Activated naive CD8-positive, alpha-beta T cell treated with anti-CD3 and anti-CD28 coated beads for 36 hours (primary cell): ENCODE results near the gene GAB3. TPM values are rescaled to one million over a fixed set of nuclear protein-coding genes. Genes with fewer than 3 reads are reported as not detected.

Experiments used
- DNase-seq: peaks from one replicate; pipeline ENCODE4 v3.0.0; 2021
- H3K27ac Mint-ChIP-seq: one replicate; pipeline ENCODE4 v1.8.0; 2022; ENCODE audit warnings: mild to moderate bottlenecking, moderate library complexity, mixed read lengths
- H3K27me3 Mint-ChIP-seq: one replicate; pipeline ENCODE4 v1.8.0; 2022; ENCODE audit warnings: mild to moderate bottlenecking, mixed read lengths
- H3K36me3 Mint-ChIP-seq: one replicate; pipeline ENCODE4 v1.8.0; 2021; ENCODE audit warnings: mild to moderate bottlenecking, mixed read lengths
- H3K4me1 Mint-ChIP-seq: one replicate; pipeline ENCODE4 v1.8.0; 2021; ENCODE audit warnings: mixed read lengths
- H3K4me3 Mint-ChIP-seq: one replicate; pipeline ENCODE4 v1.8.0; 2022; ENCODE audit warnings: mild to moderate bottlenecking, moderate library complexity, mixed read lengths
- H3K9me3 Mint-ChIP-seq: one replicate; pipeline ENCODE4 v1.8.0; 2022; ENCODE audit warnings: mixed read lengths
- total RNA-seq, 2 experiments: library from RNA; stranded (reverse); gene quantifications; one replicate each; pipeline ENCODE4 v1.2.3, GENCODE V29; 2021

GAB3 gene
- total RNA-seq = 1 to 10 TPM; 2.5 to 3.4 TPM

GRCh38 chrX:154750301-154751202 lies at the start of gene GAB3:
Gene GAB3 (minus strand): TSS chrX:154751077. CDS start chrX:154751025, 52 bp downstream.
- Mint-ChIP-seq H3K27ac (peak within 1 kb of the TSS; percentile 42), H3K36me3 (no peaks in the 10 kb centered on the region), H3K4me1 (peaks cover 7% of the 10 kb centered on the region), H3K27me3 (no peaks in the 10 kb centered on the region), H3K9me3 (no peaks in the 10 kb centered on the region), H3K4me3 (peak within 1 kb of the TSS; percentile 75)
- DNase-seq = peak; percentile 57

DNA sequence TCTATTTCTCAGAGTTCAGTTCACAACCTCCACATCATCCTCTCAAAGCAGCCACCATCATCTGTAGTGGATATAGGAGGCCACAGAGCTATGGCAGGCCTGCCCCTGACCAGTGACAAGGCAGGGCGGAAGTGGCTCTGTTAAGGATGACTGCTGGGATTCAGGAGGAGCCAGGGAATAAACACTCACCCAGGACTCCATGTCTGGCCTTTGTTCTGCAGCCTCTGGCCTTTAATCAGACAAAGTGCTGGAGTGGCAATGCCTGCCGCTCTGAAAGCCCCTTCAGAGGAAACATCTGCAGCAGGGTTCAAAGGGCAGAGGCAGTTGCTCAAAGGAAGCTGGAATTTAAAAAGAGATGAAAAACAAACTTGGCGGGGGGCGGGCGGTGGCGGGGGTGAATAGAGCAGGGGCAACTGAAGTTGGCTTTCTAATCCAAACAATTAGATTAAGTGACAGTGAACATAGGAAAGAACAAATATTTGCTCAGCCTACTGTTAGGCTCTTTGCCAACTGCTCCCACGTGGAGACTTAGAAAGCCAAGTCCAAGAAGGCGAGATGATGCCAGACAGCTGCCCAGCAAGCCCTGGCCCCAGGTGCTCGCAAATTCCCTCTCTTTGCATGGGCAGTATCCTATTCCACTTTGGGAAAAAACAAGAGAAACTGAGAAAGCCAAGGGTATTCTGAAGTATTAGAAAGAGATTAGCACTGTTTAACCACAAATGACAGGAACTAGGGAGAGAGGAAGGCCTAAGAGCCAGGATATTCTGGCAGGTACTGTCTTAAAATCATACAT lies 48.9 kb upstream of the GAB3 start:
- DNase-seq = no peak
- Mint-ChIP-seq H3K4me3 (peak overlapping the region; percentile 37), H3K27ac (peak overlapping the region; percentile 83), H3K27me3 (no peaks in the 10 kb centered on the region), H3K9me3 (no peaks in the 10 kb centered on the region), H3K4me1 (peaks cover 50% of the 10 kb centered on the region), H3K36me3 (no peaks in the 10 kb centered on the region)

GRCh38 chrX:154797006-154797405 lies 46.1 kb upstream of the GAB3 start:
- no peaks in the 10 kb centered on the region for H3K36me3 Mint-ChIP-seq
- H3K4me3 Mint-ChIP-seq = no peak overlapping the region
- H3K9me3 Mint-ChIP-seq = no peaks in the 10 kb centered on the region
- no peak for DNase-seq
- peaks cover 36% of the 10 kb centered on the region for H3K4me1 Mint-ChIP-seq
- no peak overlapping the region for H3K27ac Mint-ChIP-seq
- H3K27me3 Mint-ChIP-seq = no peaks in the 10 kb centered on the region

- Mint-ChIP-seq H3K4me1 (peaks cover 24% of the 10 kb centered on the region), H3K27ac (no peak overlapping the region), H3K4me3 (no peak overlapping the region), H3K36me3 (no peaks in the 10 kb centered on the region), H3K27me3 (no peaks in the 10 kb centered on the region), H3K9me3 (no peaks in the 10 kb centered on the region)
- no peak for DNase-seq
These were observed 44.1 kb upstream of the GAB3 start for GRCh38 chrX:154795016-154795415.

DNA sequence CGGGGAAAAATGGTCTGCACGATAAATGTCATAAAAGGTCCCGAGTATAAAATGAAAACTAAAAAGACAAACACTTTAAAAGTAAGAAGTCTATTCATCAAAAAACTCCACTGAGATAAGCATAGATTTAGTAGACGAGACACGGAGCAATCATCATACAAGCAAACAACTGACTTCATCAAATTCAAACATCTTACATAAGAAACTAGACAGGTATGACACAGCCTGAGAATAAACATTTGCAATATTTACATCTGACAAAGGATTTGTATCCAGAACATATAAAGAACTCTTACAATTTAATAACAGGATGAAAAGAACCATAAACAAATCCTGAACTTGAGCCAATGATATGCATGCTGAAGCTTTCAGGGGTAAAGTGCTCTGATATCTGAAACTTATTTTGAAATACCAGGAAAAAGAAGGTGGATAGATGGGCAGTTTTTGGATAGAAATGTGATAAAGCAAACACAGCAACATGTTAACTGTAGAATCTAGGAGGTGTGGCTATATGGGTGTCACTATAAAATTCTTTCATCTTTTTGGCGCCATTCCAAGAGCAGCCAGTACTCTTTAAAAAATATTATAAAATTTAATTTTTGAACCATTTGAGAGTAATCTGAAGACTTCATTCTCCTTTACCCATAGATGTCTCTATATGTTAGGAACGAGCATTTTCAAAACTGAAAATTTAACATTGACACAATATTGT lies 42.4 kb upstream of the GAB3 start:
- no peaks in the 10 kb centered on the region for H3K9me3 Mint-ChIP-seq
- peaks cover 12% of the 10 kb centered on the region for H3K4me1 Mint-ChIP-seq
- no peak for DNase-seq
- peaks cover 2% of the 10 kb centered on the region for H3K36me3 Mint-ChIP-seq
- no peak overlapping the region for H3K27ac Mint-ChIP-seq
- H3K4me3 Mint-ChIP-seq = no peak overlapping the region
- no peaks in the 10 kb centered on the region for H3K27me3 Mint-ChIP-seq

- Mint-ChIP-seq H3K9me3 (no peaks in the 10 kb centered on the region), H3K36me3 (peaks cover 2% of the 10 kb centered on the region), H3K4me1 (peaks cover 10% of the 10 kb centered on the region), H3K27ac (no peak overlapping the region), H3K27me3 (no peaks in the 10 kb centered on the region), H3K4me3 (no peak overlapping the region)
- peak; percentile 17 for DNase-seq
These were observed 41.1 kb upstream of the GAB3 start for GRCh38 chrX:154791939-154792338.

DNA sequence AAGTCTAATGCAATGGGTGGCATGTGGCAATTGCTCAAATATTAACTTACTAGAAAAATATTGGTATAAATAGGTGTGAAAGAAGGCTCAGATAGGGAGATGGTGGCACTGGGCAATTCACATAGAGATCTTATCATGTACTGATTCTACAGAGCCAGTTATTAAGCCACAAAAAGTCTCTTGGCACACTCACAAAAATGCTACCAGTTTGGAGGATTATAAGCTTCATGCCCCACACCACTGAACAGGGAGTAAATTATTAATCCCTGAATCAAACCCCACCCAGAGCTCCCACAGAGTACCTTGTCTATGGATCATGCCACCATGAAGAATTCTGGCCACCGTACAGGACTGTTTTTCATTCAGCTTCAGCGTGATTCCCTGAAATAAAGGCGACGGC lies 40.6 kb upstream of the GAB3 start:
- H3K9me3 Mint-ChIP-seq = no peaks in the 10 kb centered on the region
- H3K27me3 Mint-ChIP-seq = no peaks in the 10 kb centered on the region
- H3K4me3 Mint-ChIP-seq = no peak overlapping the region
- H3K36me3 Mint-ChIP-seq = peaks cover 2% of the 10 kb centered on the region
- no peak for DNase-seq
- H3K27ac Mint-ChIP-seq = no peak overlapping the region
- H3K4me1 Mint-ChIP-seq = peaks cover 7% of the 10 kb centered on the region

DNA sequence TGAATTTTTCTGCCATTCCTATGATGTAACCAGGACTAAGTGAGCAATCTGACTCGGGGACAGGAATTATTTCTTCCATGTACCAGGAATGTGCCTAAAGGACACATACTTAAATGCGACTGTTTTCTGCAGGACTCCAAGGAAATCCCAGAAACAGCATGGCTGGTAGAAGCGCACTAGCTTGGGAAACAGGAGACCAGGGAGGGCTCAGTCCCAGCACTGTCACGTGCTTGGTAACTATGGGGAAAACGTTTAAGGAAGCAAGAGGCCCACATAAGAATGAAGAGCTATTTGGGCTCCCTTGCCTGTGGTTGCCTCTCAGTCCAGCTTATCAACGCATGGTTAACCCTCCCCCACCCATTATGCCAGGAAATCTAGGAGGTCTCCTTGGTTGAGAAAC lies 34.8 kb upstream of the GAB3 start:
- H3K9me3 Mint-ChIP-seq = no peaks in the 10 kb centered on the region
- peaks cover 7% of the 10 kb centered on the region for H3K36me3 Mint-ChIP-seq
- no peak overlapping the region for H3K27ac Mint-ChIP-seq
- DNase-seq = no peak
- no peaks in the 10 kb centered on the region for H3K27me3 Mint-ChIP-seq
- H3K4me3 Mint-ChIP-seq = no peak overlapping the region
- peaks cover 15% of the 10 kb centered on the region for H3K4me1 Mint-ChIP-seq

DNA sequence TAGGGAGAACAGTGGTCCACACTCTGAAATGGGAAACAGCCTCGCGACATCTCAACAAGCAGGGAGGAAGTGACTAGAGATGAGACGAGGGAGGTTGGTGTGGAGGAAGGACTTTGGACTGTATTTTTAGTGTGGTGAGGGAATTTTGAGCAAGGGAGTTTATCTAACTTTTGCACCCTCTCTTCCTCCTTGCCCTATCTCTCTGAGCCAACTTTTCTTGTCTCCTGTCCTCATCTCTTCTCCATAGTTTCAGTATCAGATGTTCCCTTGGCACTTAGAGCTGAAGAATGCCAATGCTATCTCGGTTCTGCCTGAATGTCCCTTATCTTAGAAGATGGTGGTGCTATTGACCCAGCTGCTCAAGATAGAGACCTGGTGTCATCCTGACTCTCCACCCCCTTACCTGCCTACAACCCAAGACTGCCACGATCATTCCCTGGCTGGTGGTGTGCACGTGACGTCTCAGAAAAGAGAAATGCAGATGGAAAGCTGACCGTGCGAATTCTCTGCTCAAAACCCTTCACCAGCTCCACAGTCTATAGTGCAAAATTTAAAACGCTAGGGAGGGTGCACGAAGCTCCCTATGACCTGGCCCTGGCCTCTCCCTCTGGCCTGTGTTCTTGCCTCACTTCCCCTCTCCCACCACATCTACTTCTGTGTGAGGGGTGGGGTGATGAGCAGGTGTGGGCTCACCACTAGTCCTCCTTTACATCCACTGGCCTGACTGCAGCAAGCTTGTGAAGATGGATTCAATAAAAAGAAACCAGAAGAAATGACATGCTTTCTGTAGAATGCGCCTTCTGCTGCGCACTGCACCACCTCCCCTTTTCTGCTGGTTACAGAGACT lies 33.5 kb upstream of the GAB3 start:
- H3K9me3 Mint-ChIP-seq = no peaks in the 10 kb centered on the region
- H3K4me3 Mint-ChIP-seq = peak overlapping the region; percentile 53
- no peak for DNase-seq
- no peak overlapping the region for H3K27ac Mint-ChIP-seq
- peaks cover 15% of the 10 kb centered on the region for H3K4me1 Mint-ChIP-seq
- peaks cover 7% of the 10 kb centered on the region for H3K36me3 Mint-ChIP-seq
- H3K27me3 Mint-ChIP-seq = no peaks in the 10 kb centered on the region

DNA sequence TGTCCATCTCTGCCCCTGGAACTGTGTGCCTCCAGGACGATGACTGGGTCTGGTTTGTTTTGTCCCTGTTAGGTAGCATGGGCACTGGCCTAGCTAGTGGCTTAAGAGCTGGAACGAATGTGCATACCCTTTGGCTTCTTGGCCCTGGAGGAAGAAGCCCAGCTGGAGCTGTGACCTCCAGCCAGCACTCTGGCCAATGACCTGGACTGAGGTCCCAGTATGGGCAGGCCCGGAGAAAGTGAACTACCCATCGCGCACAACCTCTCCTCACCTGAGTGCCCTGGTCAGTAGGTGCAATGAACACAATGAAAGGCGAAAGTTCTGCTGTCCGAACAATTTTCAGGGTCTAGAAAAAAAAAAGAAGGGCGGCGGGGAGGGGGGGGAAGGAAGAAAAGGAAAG lies 30.1 kb upstream of the GAB3 start:
- H3K4me3 Mint-ChIP-seq = no peak overlapping the region
- H3K4me1 Mint-ChIP-seq = peaks cover 17% of the 10 kb centered on the region
- no peaks in the 10 kb centered on the region for H3K9me3 Mint-ChIP-seq
- DNase-seq = no peak
- no peak overlapping the region for H3K27ac Mint-ChIP-seq
- H3K36me3 Mint-ChIP-seq = peaks cover 17% of the 10 kb centered on the region
- H3K27me3 Mint-ChIP-seq = no peaks in the 10 kb centered on the region

GRCh38 chrX:154779261-154779660 lies 28.4 kb upstream of the GAB3 start:
- Mint-ChIP-seq H3K27me3 (no peaks in the 10 kb centered on the region), H3K27ac (peak overlapping the region; percentile 20), H3K36me3 (peaks cover 18% of the 10 kb centered on the region), H3K9me3 (no peaks in the 10 kb centered on the region), H3K4me3 (no peak overlapping the region), H3K4me1 (peaks cover 20% of the 10 kb centered on the region)
- DNase-seq = no peak

DNA sequence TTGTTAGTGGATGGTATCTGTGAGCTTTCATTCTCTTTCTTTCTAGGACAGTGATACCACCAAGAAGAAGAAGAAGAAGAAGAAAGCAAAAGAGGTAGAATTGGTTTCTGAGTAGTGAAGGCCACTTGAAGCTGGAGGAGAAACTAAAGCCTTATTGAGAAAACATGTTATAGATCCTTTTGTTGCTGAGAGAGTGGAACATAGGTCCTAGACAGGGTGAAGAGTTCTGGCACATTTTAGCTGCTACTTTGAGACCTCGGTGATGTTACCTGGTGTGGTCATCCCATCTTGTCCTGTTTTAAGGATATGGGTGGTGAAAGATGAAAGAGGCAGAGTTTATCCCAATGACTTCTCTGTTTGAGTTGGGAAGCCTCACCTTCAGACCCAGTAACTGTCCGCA lies 25.9 kb upstream of the GAB3 start:
- Mint-ChIP-seq H3K27me3 (no peaks in the 10 kb centered on the region), H3K36me3 (peaks cover 30% of the 10 kb centered on the region), H3K4me1 (peaks cover 14% of the 10 kb centered on the region), H3K27ac (peak overlapping the region; percentile 34), H3K4me3 (no peak overlapping the region), H3K9me3 (no peaks in the 10 kb centered on the region)
- no peak for DNase-seq

- Mint-ChIP-seq H3K9me3 (no peaks in the 10 kb centered on the region), H3K27ac (peak overlapping the region; percentile 62), H3K4me3 (no peak overlapping the region), H3K4me1 (peaks cover 19% of the 10 kb centered on the region), H3K27me3 (no peaks in the 10 kb centered on the region), H3K36me3 (peaks cover 37% of the 10 kb centered on the region)
- no peak for DNase-seq
These were observed 24.8 kb upstream of the GAB3 start for GRCh38 chrX:154775419-154776349.
